Measurements from ENCODE around the gene ROR1.
A peak's percentile ranks its signal among the peaks of the same experiment; 100 is the strongest.

The ROR1 gene

GRCh38 chr1:64147045-64147724 lies 373.4 kb downstream of the ROR1 start:
- DNase-seq (ENCODE audit: low spot score), result no peak

GRCh38 chr1:64147759-64148158 lies 373.9 kb downstream of the ROR1 start:
- no peak for DNase-seq (ENCODE audit: low spot score)

GRCh38 chr1:64150266-64150665 lies 376.4 kb downstream of the ROR1 start:
- no peak for DNase-seq (ENCODE audit: low spot score)

- no peak for DNase-seq (ENCODE audit: low spot score)
Observed at GRCh38 chr1:64150729-64151230, 377.0 kb downstream of the ROR1 start.

- DNase-seq (ENCODE audit: low spot score), result no peak
Observed at GRCh38 chr1:64155278-64155677, 381.5 kb downstream of the ROR1 start.

- DNase-seq (ENCODE audit: low spot score), result no peak
Observed at GRCh38 chr1:64161357-64161941, 387.6 kb downstream of the ROR1 start.

- no peak for DNase-seq (ENCODE audit: low spot score)
Observed at GRCh38 chr1:64162151-64162550, 388.3 kb downstream of the ROR1 start.

GRCh38 chr1:64162804-64163203 lies 389.0 kb downstream of the ROR1 start:
- no peak for DNase-seq (ENCODE audit: low spot score)

- no peak for DNase-seq (ENCODE audit: low spot score)
Observed at GRCh38 chr1:64163431-64163830, 389.6 kb downstream of the ROR1 start.

- peak; percentile 17 for DNase-seq (ENCODE audit: low spot score)
Observed at GRCh38 chr1:64163970-64164369, 390.2 kb downstream of the ROR1 start.

GRCh38 chr1:64166629-64167028 lies 392.8 kb downstream of the ROR1 start:
- DNase-seq (ENCODE audit: low spot score), result no peak

- DNase-seq (ENCODE audit: low spot score), result no peak
Observed at GRCh38 chr1:64167176-64167575, 393.4 kb downstream of the ROR1 start.

- DNase-seq (ENCODE audit: low spot score), result no peak
Observed at GRCh38 chr1:64171246-64171645, 397.4 kb downstream of the ROR1 start.

- peak; percentile 20 for DNase-seq (ENCODE audit: low spot score)
Observed at GRCh38 chr1:64171797-64172281, 398.0 kb downstream of the ROR1 start.

- DNase-seq (ENCODE audit: low spot score), result peak; percentile 2
Observed at GRCh38 chr1:64172458-64172983, 398.7 kb downstream of the ROR1 start.

GRCh38 chr1:64173336-64173940 lies 399.6 kb downstream of the ROR1 start:
- DNase-seq (ENCODE audit: low spot score), result no peak

GRCh38 chr1:64175639-64176038 lies 401.8 kb downstream of the ROR1 start:
- DNase-seq (ENCODE audit: low spot score), result no peak

GRCh38 chr1:64176659-64177058 lies 402.8 kb downstream of the ROR1 start:
- no peak for DNase-seq (ENCODE audit: low spot score)

GRCh38 chr1:64179588-64179987 lies 405.8 kb downstream of the ROR1 start:
- no peak for DNase-seq (ENCODE audit: low spot score)

GRCh38 chr1:64182207-64182606 lies 408.4 kb downstream of the ROR1 start:
- DNase-seq (ENCODE audit: low spot score), result no peak

- no peak for DNase-seq (ENCODE audit: low spot score)
Observed at GRCh38 chr1:64183395-64184002, 409.7 kb downstream of the ROR1 start.

GRCh38 chr1:64184003-64184440 lies 410.2 kb downstream of the ROR1 start:
- no peak for DNase-seq (ENCODE audit: low spot score)
